ENCODE data around the gene RHBDD1.
A peak's percentile ranks its signal among the peaks of the same experiment; 100 is the strongest.

RHBDD1 gene

DNA sequence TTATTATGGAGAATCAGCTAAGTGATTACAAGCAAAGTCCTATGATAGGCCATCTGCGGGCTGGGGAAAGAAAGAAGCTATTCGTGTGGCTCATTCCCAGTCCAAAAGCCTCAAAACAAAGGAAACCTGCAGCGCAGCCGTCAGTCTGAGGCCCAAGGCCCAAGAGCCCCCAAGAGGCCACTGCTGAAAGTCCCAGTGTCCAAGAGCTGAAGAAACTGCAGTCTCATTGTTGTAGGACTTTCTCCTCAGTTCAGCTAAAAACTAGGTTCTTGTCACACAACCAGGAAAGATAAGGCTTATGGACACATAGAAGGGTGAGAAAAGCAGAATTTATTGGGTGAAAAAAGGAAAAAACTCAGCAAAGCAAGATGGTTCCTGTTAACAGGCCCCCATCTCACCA, 143.2 kb downstream of the RHBDD1 start:
- Histone ChIP-seq H3K36me3 (ENCODE audit: low read depth) (no peaks in the 10 kb centered on the region), H3K27ac (ENCODE audit: poor library complexity, severe bottlenecking) (no peak overlapping the region), H3K4me1 (ENCODE audit: insufficient read depth, poor library complexity, severe bottlenecking) (peaks cover 13% of the 10 kb centered on the region), H3K27me3 (ENCODE audit: insufficient read depth, poor library complexity, severe bottlenecking) (no peaks in the 10 kb centered on the region), H3K9me3 (ENCODE audit: severe bottlenecking) (no peaks in the 10 kb centered on the region), H3K4me3 (ENCODE audit: severe bottlenecking) (no peak overlapping the region)
- DNase-seq (ENCODE audit: low spot score) = no peak
- TF ChIP-seq, protein P1, sequence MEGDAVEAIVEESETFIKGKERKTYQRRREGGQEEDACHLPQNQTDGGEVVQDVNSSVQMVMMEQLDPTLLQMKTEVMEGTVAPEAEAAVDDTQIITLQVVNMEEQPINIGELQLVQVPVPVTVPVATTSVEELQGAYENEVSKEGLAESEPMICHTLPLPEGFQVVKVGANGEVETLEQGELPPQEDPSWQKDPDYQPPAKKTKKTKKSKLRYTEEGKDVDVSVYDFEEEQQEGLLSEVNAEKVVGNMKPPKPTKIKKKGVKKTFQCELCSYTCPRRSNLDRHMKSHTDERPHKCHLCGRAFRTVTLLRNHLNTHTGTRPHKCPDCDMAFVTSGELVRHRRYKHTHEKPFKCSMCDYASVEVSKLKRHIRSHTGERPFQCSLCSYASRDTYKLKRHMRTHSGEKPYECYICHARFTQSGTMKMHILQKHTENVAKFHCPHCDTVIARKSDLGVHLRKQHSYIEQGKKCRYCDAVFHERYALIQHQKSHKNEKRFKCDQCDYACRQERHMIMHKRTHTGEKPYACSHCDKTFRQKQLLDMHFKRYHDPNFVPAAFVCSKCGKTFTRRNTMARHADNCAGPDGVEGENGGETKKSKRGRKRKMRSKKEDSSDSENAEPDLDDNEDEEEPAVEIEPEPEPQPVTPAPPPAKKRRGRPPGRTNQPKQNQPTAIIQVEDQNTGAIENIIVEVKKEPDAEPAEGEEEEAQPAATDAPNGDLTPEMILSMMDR (IDR thresholded peaks at IDR 0.05; ENCODE audit: poor library complexity, severe bottlenecking) = no peak
- no peak for ATAC-seq (ENCODE audit: low read depth)

DNA sequence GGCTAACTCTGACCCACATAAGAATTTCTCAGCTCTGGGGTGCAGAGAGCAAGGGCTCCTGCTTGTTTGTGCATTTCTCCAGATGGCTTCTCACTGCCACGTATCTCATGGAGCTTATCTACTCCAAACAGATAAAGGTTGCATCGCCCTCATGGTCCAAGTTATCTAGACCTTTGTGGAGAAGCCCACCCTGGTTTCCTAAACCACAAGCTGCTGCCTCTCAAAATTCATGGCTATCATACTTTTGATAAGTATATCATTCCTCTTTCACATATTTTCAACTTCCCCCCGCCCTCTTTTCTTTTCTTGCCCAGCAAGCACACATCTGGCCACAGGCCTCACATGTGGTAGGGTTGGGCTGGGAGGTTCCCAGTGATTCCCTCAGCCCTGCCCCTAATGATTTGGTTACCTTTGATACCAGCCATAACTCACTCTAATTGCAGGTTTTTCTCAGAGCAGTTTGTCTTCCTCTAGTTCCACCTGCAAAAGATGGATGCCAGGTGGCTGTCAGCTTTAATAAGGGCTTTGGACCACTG, 146.0 kb downstream of the RHBDD1 start:
- H3K4me1 ChIP-seq (ENCODE audit: insufficient read depth, poor library complexity, severe bottlenecking) = peaks cover 12% of the 10 kb centered on the region
- H3K9me3 ChIP-seq (ENCODE audit: severe bottlenecking) = no peaks in the 10 kb centered on the region
- no peaks in the 10 kb centered on the region for H3K36me3 ChIP-seq (ENCODE audit: low read depth)
- H3K4me3 ChIP-seq (ENCODE audit: severe bottlenecking) = no peak overlapping the region
- no peak overlapping the region for H3K27ac ChIP-seq (ENCODE audit: poor library complexity, severe bottlenecking)
- ATAC-seq (ENCODE audit: low read depth) (no peak), DNase-seq (ENCODE audit: low spot score) (no peak)
- no peaks in the 10 kb centered on the region for H3K27me3 ChIP-seq (ENCODE audit: insufficient read depth, poor library complexity, severe bottlenecking)
- TF ChIP-seq, protein P1 (IDR thresholded peaks at IDR 0.05; ENCODE audit: poor library complexity, severe bottlenecking) = no peak

DNA sequence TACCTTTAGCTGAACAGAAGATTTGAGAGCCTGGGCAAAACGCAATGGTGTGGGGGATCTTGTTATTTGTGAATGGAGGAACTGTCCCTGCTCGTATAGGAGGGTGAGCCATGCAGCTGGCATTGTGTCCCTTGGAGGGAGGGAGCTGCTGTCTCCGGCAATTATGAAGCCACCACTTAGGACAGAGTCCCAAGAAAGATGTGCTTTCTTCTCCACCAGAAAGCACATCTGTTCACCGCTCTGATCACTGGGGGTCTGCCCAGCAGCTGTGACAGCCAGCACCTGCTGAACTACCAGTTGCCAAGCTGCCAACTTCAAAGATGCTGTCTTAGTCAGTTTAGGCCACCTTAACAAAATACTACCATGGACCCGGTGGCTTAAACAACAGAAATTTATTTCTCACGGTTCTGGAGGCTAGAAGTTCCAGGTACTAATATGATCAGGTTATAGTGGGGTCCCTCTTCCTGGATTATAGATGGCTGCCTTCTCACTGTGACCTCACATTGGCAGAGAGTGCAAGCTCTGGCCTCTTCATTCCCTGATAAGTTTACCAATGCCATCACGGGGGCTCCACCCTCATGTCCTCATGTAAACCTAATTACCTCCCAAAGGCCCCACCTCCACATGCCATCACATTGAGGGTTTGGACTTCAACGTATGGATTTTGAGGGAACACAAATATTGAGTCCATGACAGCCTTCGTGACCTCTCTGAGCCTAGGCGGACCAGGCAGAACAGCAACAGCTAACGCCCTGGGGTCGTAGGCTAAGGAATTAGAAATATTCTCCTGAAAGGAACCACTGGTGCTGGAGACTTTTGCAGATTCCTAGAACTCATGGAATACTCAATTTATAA, 148.3 kb downstream of the RHBDD1 start:
- TF ChIP-seq, protein P1 (IDR thresholded peaks at IDR 0.05; ENCODE audit: poor library complexity, severe bottlenecking) = no peak
- no peak for ATAC-seq (ENCODE audit: low read depth)

DNA sequence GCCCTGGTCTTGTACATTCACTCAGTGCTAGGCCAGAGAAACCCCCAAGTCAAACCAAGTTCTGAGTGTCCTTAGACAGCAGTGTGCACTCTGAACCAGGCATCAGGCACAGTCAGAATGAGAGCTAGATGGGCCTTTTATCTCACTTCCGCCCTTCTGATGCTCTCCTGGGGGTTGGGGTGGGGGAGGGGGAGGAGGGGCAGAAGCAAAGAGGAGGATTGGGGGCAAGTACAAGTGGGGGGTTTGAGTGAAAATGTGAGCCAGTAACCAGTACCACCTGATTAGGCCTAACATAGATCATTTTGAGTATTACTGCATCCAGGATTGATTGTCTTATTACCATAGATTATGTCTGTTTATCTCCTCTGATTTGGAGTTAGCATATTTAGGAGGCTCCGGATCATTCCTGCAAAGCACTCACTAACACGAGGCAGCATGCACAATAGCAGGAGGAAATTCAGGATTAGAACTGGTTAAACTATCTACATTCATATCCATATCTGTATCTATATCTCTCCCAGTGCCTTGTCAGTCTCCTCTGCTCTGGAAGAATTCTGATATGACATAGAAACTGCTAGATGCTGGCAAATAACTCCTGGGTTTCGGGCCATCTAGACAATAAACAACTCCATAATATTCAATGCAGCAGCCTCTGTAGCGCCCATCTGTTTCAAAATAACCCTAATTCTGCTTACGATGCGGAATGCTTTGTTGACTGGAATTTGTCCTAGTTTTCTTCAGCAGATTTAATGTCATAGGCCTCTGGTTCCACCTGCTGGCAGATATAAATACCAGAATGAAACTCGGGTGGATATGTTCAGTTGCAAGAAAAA, 149.1 kb downstream of the RHBDD1 start:
- Histone ChIP-seq H3K27ac (ENCODE audit: poor library complexity, severe bottlenecking) (no peak overlapping the region), H3K4me3 (ENCODE audit: severe bottlenecking) (no peak overlapping the region), H3K27me3 (ENCODE audit: insufficient read depth, poor library complexity, severe bottlenecking) (no peaks in the 10 kb centered on the region), H3K9me3 (ENCODE audit: severe bottlenecking) (no peaks in the 10 kb centered on the region), H3K36me3 (ENCODE audit: low read depth) (no peaks in the 10 kb centered on the region; the same call in 1 of the 2 replicates), H3K4me1 (ENCODE audit: insufficient read depth, poor library complexity, severe bottlenecking) (no peaks in the 10 kb centered on the region)
- ATAC-seq (ENCODE audit: low read depth) (peak; percentile 69), DNase-seq (ENCODE audit: low spot score) (no peak)
- TF ChIP-seq, protein P1 (IDR thresholded peaks at IDR 0.05; ENCODE audit: poor library complexity, severe bottlenecking) = peak; percentile 84

More for the DNA sequence above, 148.3 kb downstream of the RHBDD1 start:
- DNase-seq (ENCODE audit: low spot score) = no peak
- Histone ChIP-seq H3K4me1 (ENCODE audit: insufficient read depth, poor library complexity, severe bottlenecking) (no peaks in the 10 kb centered on the region), H3K27me3 (ENCODE audit: insufficient read depth, poor library complexity, severe bottlenecking) (no peaks in the 10 kb centered on the region), H3K36me3 (ENCODE audit: low read depth) (no peaks in the 10 kb centered on the region; the same call in 1 of the 2 replicates), H3K27ac (ENCODE audit: poor library complexity, severe bottlenecking) (no peak overlapping the region), H3K4me3 (ENCODE audit: severe bottlenecking) (no peak overlapping the region), H3K9me3 (ENCODE audit: severe bottlenecking) (no peaks in the 10 kb centered on the region)

All from RWPE2 (cell line).